Tibial nerve (tissue), 4 donors: Measurements from ENCODE around the gene FGD2.

Experiments used
- EP300 ChIP-seq, 2 donors: sonication (generic); formaldehyde crosslinking; IDR thresholded peaks; one replicate each; pipeline ENCODE4 v1.6.1; 2017; ENCODE audit warnings: antibody characterized with exemption in 2 of 2, mild to moderate bottlenecking in 1 of 2
- TF ChIP-seq, protein P1 (sequence below), 5 experiments: fragments of 200-600 bp in 3 of 5; fragments of 450-650 bp in 2 of 5; sonication (generic) in 3 of 5; IDR thresholded peaks; one replicate each; pipeline ENCODE4 v1.5.1; 2016 to 2019; ENCODE audit warnings: antibody characterized with exemption in 5 of 5, mild to moderate bottlenecking in 3 of 5, moderate library complexity in 2 of 5

DNA sequence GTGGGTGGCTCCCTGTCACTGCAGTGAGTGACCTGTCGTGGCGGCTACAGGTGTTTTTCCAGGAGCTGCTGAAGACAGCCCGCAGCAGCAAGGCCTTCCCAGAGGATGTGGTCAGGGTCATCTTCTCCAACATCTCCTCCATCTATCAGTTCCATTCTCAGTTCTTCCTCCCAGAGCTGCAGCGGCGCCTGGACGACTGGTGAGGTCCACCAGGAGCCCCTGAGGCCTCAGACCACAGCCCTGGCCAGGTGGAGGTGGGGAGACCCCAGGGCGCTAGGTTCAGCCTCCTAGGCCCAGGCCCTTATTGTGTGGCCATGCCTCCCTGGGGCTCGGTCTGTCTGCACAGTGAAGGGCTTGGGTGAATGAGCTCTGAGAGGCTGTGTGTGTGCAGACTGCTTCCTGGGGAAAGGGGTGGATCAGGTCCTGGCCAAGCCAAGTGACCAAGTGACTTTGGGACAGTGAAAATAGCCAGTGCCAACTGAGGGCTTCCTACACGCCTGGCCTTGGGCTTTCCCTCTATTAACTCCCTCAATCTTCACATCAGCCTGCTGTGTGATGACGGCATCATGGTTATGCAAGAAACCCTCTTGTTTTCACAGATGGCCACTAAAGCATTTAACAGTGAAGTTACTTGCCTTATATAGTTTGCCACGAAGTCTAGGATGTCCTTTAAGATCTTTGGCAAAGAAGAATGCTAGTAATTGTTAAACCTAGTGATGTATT is 6.4 kb downstream of the FGD2 start:
- TF ChIP-seq, protein P1, sequence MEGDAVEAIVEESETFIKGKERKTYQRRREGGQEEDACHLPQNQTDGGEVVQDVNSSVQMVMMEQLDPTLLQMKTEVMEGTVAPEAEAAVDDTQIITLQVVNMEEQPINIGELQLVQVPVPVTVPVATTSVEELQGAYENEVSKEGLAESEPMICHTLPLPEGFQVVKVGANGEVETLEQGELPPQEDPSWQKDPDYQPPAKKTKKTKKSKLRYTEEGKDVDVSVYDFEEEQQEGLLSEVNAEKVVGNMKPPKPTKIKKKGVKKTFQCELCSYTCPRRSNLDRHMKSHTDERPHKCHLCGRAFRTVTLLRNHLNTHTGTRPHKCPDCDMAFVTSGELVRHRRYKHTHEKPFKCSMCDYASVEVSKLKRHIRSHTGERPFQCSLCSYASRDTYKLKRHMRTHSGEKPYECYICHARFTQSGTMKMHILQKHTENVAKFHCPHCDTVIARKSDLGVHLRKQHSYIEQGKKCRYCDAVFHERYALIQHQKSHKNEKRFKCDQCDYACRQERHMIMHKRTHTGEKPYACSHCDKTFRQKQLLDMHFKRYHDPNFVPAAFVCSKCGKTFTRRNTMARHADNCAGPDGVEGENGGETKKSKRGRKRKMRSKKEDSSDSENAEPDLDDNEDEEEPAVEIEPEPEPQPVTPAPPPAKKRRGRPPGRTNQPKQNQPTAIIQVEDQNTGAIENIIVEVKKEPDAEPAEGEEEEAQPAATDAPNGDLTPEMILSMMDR (IDR thresholded peaks at IDR 0.05), result no peak
- TF ChIP-seq EP300 (IDR thresholded peaks at IDR 0.05), result peak in 1 of 2 donors; percentile 41
